H9 (cell line): ENCODE data around the gene RPL38. TPM values are rescaled to one million over a fixed set of nuclear protein-coding genes. Genes with fewer than 3 reads are reported as not detected.

ENCODE experiments used
- DNase-seq: peaks from one replicate; pipeline ENCODE4 v3.0.0-alpha.2; 2017
- H2AFZ ChIP-seq: one replicate; pipeline ENCODE4 v1.6.1; 2013; ENCODE audit warnings: mild to moderate bottlenecking, low read length, control low read depth, moderate library complexity
- H2AK5ac ChIP-seq: 2 replicates; pipeline ENCODE4 v1.6.1; 2013; ENCODE audit warnings: low read length, control low read depth, mixed read lengths; ENCODE audit not compliant: insufficient read length
- H2BK120ac ChIP-seq: one replicate; pipeline ENCODE4 v1.6.1; 2013; ENCODE audit warnings: low read depth, mild to moderate bottlenecking, low read length, control low read depth, inconsistent platforms; ENCODE audit not compliant: poor library complexity, severe bottlenecking
- H2BK12ac ChIP-seq: 2 replicates; pipeline ENCODE4 v1.6.1; 2013; ENCODE audit warnings: low read length, control low read depth, mixed read lengths, low read depth; ENCODE audit not compliant: insufficient read length
- H2BK15ac ChIP-seq: 2 replicates; pipeline ENCODE4 v1.6.1; 2013; ENCODE audit warnings: low read depth, low read length, control low read depth
- H2BK20ac ChIP-seq: one replicate; pipeline ENCODE4 v1.6.1; 2013; ENCODE audit warnings: low read depth, mild to moderate bottlenecking, low read length, control low read depth, inconsistent platforms; ENCODE audit not compliant: poor library complexity, severe bottlenecking
- H2BK5ac ChIP-seq: 2 replicates; pipeline ENCODE4 v1.6.1; 2013; ENCODE audit warnings: low read length, control low read depth, mixed read lengths; ENCODE audit not compliant: insufficient read length
- H3K14ac ChIP-seq: 2 replicates; pipeline ENCODE4 v1.6.1; 2013; ENCODE audit warnings: low read length, control low read depth; ENCODE audit not compliant: insufficient read depth
- H3K18ac ChIP-seq: 2 replicates; pipeline ENCODE4 v1.6.1; 2013; ENCODE audit warnings: low read depth, mild to moderate bottlenecking, mixed read lengths, low read length, control low read depth; ENCODE audit not compliant: insufficient read length
- H3K23ac ChIP-seq: 2 replicates; pipeline ENCODE4 v1.6.1; 2013; ENCODE audit warnings: low read length, control low read depth, mixed read lengths, low read depth; ENCODE audit not compliant: insufficient read length
- H3K23me2 ChIP-seq: 2 replicates; pipeline ENCODE4 v1.6.1; 2013; ENCODE audit warnings: low read depth, mild to moderate bottlenecking, mixed read lengths, low read length, control low read depth; ENCODE audit not compliant: insufficient read length, poor library complexity, severe bottlenecking
- H3K27ac ChIP-seq: 2 replicates; pipeline ENCODE4 v1.5.1; 2013; ENCODE audit warnings: low read length, control low read depth, mixed read lengths, low read depth; ENCODE audit not compliant: insufficient read length
- H3K27me3 ChIP-seq: 2 replicates; pipeline ENCODE4 v1.6.1; 2013; ENCODE audit warnings: low read length, control low read depth, inconsistent platforms; ENCODE audit not compliant: insufficient read depth
- H3K4ac ChIP-seq: 2 replicates; pipeline ENCODE4 v1.6.1; 2013; ENCODE audit warnings: low read depth, mild to moderate bottlenecking, control low read depth, inconsistent platforms, low read length, moderate library complexity
- H3K4me1 ChIP-seq: 2 replicates; pipeline ENCODE4 v1.6.1; 2013; ENCODE audit warnings: low read length, control low read depth, inconsistent platforms; ENCODE audit not compliant: insufficient read depth
- H3K4me2 ChIP-seq: 2 replicates; pipeline ENCODE4 v1.6.1; 2013; ENCODE audit warnings: low read length, control low read depth, mixed read lengths; ENCODE audit not compliant: insufficient read length, insufficient read depth
- H3K56ac ChIP-seq: 2 replicates; pipeline ENCODE4 v1.6.1; 2013; ENCODE audit warnings: low read depth, mild to moderate bottlenecking, mixed read lengths, low read length, control low read depth; ENCODE audit not compliant: insufficient read length
- H3K79me1 ChIP-seq: 2 replicates; pipeline ENCODE4 v1.6.1; 2013; ENCODE audit warnings: low read depth, mild to moderate bottlenecking, moderate library complexity, low read length, control low read depth, inconsistent platforms; ENCODE audit not compliant: insufficient read depth, poor library complexity, severe bottlenecking
- H3K79me2 ChIP-seq: 2 replicates; pipeline ENCODE4 v1.6.1; 2013; ENCODE audit warnings: low read length, control low read depth, inconsistent platforms; ENCODE audit not compliant: insufficient read depth
- H3K9ac ChIP-seq: 2 replicates; pipeline ENCODE4 v1.6.1; 2013; ENCODE audit warnings: low read length, control low read depth, mixed read lengths; ENCODE audit not compliant: insufficient read length; ENCODE audit errors: extremely low read depth
- H3K9me3 ChIP-seq: one replicate; pipeline ENCODE4 v1.6.1; 2013; ENCODE audit warnings: low read depth, low read length, inconsistent platforms; ENCODE audit not compliant: control insufficient read depth
- H3T11ph ChIP-seq: one replicate; pipeline ENCODE4 v1.6.1; 2013; ENCODE audit warnings: mild to moderate bottlenecking, low read length, control low read depth, inconsistent platforms
- H4K20me1 ChIP-seq: one replicate; pipeline ENCODE4 v1.6.1; 2013; ENCODE audit not compliant: control insufficient read depth, insufficient read length, insufficient read depth
- H4K5ac ChIP-seq: 2 replicates; pipeline ENCODE4 v1.6.1; 2013; ENCODE audit warnings: low read depth, mild to moderate bottlenecking, mixed read lengths, low read length, control low read depth; ENCODE audit not compliant: insufficient read length
- H4K8ac ChIP-seq: replicated peaks from 2 replicates; pipeline ENCODE4 v1.6.1; 2013; ENCODE audit warnings: low read length, control low read depth, mixed read lengths, low read depth; ENCODE audit not compliant: insufficient read length
- H4K91ac ChIP-seq: 2 replicates; pipeline ENCODE4 v1.6.1; 2013; ENCODE audit warnings: low read depth, mild to moderate bottlenecking, moderate library complexity, mixed read lengths, low read length, control low read depth; ENCODE audit not compliant: insufficient read length
- H3K27ac Mint-ChIP-seq, 3 experiments: 2 replicates in 2 of 3; 3 replicates in 1 of 3; pipeline ENCODE4 v1.8.0; 2020 to 2021; ENCODE audit warnings: mixed read lengths in 3 of 3, mild to moderate bottlenecking in 1 of 3, moderate library complexity in 1 of 3
- H3K27me3 Mint-ChIP-seq: 2 replicates; pipeline ENCODE4 v1.8.0; 2021; ENCODE audit warnings: low read depth, mild to moderate bottlenecking, moderate library complexity, mixed read lengths
- H3K36me3 Mint-ChIP-seq, 3 experiments: 2 replicates in 2 of 3; 3 replicates in 1 of 3; pipeline ENCODE4 v1.8.0; 2020 to 2021; ENCODE audit warnings: low read depth in 3 of 3, mixed read lengths in 3 of 3; ENCODE audit not compliant: insufficient read depth in 1 of 3
- H3K4me1 Mint-ChIP-seq, 2 experiments: 2 replicates each; pipeline ENCODE4 v1.8.0; 2020; ENCODE audit warnings: mixed read lengths in 2 of 2
- H3K4me3 Mint-ChIP-seq, 2 experiments: 2 replicates in 1 of 2; 3 replicates in 1 of 2; pipeline ENCODE4 v1.8.0; 2020 to 2021; ENCODE audit warnings: mild to moderate bottlenecking in 2 of 2, mixed read lengths in 2 of 2, moderate library complexity in 1 of 2
- H3K9me3 Mint-ChIP-seq, 2 experiments: 2 replicates in 1 of 2; 3 replicates in 1 of 2; pipeline ENCODE4 v1.8.0; 2020; ENCODE audit warnings: mild to moderate bottlenecking in 2 of 2, mixed read lengths in 2 of 2, moderate library complexity in 1 of 2
- WGBS: extraction: QIAGEN DNeasy Blood & Tissue Kit; methylation state at CpG from one replicate; pipeline ENCODE4 v1.1.7; 2013; ENCODE audit warnings: missing lambda C conversion rate, low lambda C conversion rate, mixed read lengths; ENCODE audit not compliant: insufficient read length; ENCODE audit errors: extremely low coverage; 5-methylcytosine and 5-hydroxymethylcytosine counted together
- total RNA-seq: library from RNA; stranded (reverse); gene quantifications from 2 replicates; pipeline ENCODE4 v1.2.1, GENCODE V29; 2021
- TF ChIP-seq, protein P1 (sequence below): fragments of 200-600 bp; sonication (generic); conservative IDR thresholded peaks from 3 replicates; pipeline ENCODE4 v1.8.0; 2021; ENCODE audit warnings: antibody characterized with exemption, mild to moderate bottlenecking

RPL38 gene
- total RNA-seq, 1 experiment from 2014 or later: 1,358 TPM

GRCh38 chr17:74217037-74217730 lies 13.7 kb downstream of the RPL38 start:
- WGBS: no CpG with 5 or more reads among the region's 13 CpGs
- Histone ChIP-seq H4K91ac (no peak overlapping the region), H2BK5ac (no peak overlapping the region), H3K79me1 (no peaks in the 10 kb centered on the region), H2BK12ac (no peak overlapping the region), H3K27ac (no peak overlapping the region), H3K56ac (no peak overlapping the region), H2BK20ac (no peak overlapping the region), H4K8ac (no peak overlapping the region), H3K4me1 (no peaks in the 10 kb centered on the region), H3K23ac (no peak overlapping the region), H3K27me3 (peaks cover 3% of the 10 kb centered on the region; the same call in 1 of the 2 replicates), H3K4ac (no peak overlapping the region), H2BK15ac (no peak overlapping the region), H3T11ph (no peak overlapping the region), H3K79me2 (no peaks in the 10 kb centered on the region), H3K14ac (no peak overlapping the region), H2BK120ac (no peak overlapping the region), H2AFZ (no peak overlapping the region), H3K18ac (no peak overlapping the region), H3K9ac (no peak overlapping the region), H3K9me3 (no peaks in the 10 kb centered on the region), H3K23me2 (peaks cover 15% of the 10 kb centered on the region), H4K20me1 (no peaks in the 10 kb centered on the region), H2AK5ac (no peak overlapping the region), H4K5ac (no peak overlapping the region), H3K4me2 (no peak overlapping the region)
- Mint-ChIP-seq H3K4me3 (no peak overlapping the region), H3K27ac (no peak overlapping the region; a peak in 1 of 7 replicates), H3K9me3 (no peaks in the 10 kb centered on the region), H3K27me3 (peaks cover 47% of the 10 kb centered on the region), H3K36me3 (no peaks in the 10 kb centered on the region), H3K4me1 (peaks cover 15 to 24% of the 10 kb centered on the region in 2 experiments)
- no peak for DNase-seq
- TF ChIP-seq, protein P1, sequence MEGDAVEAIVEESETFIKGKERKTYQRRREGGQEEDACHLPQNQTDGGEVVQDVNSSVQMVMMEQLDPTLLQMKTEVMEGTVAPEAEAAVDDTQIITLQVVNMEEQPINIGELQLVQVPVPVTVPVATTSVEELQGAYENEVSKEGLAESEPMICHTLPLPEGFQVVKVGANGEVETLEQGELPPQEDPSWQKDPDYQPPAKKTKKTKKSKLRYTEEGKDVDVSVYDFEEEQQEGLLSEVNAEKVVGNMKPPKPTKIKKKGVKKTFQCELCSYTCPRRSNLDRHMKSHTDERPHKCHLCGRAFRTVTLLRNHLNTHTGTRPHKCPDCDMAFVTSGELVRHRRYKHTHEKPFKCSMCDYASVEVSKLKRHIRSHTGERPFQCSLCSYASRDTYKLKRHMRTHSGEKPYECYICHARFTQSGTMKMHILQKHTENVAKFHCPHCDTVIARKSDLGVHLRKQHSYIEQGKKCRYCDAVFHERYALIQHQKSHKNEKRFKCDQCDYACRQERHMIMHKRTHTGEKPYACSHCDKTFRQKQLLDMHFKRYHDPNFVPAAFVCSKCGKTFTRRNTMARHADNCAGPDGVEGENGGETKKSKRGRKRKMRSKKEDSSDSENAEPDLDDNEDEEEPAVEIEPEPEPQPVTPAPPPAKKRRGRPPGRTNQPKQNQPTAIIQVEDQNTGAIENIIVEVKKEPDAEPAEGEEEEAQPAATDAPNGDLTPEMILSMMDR: no peak
